GM18870 (cell line): ENCODE measurements around the gene FHL1.

Source experiments
- ATAC-seq: cut with Tn5 transposase; IDR thresholded peaks from one replicate; pipeline ENCODE4 v1.9.1; 2021; ENCODE audit warnings: moderate library complexity; ENCODE audit not compliant: unreplicated experiment

The FHL1 gene

DNA sequence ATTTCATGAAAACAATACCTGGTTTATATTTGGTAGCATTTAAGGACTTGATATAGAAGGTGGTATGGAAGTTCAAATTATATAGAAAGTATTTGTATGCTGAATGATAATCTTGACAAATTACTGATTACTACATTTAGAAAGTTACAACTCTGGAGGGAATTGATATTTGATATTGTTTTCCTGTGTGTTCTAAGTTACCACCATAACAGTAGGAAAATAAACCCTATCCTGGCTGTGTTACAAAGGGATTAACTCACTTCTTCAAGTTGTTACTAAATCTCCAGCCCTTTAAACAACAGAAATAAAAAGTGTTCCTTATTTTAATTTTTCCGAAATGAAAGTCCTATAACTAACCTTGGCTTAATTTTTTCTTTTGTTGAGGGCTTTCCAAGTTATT lies 36.6 kb downstream of the FHL1 start:
- no peak for ATAC-seq

DNA sequence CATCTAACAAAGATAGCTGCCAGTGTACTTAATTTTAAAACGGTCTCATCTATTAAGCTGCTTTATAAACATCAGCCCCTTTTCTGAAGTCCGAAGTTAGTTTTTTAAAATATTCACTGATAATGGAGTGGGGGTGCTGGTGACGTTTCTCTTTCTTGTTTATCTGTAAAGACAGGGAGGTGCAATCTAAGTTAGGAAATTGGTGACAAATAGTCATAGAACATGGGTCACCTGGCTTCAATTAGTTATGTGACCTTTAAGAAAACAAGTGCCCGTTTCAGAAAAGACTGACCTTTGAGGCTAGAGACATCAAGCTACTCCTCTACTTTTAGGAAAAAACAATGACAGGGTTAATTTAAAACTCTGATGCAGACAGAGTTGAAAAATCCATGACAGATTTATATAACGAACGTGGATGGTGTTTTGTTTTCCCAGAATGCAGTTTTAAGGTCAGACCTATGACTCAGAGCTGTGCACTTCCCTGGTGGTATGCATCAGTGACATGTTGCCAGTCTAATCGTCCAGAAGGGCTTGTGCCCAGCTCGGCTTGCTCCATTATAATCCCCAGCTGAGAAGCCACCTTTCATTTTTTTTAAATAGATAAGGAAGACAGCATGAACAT lies 38.2 kb downstream of the FHL1 start:
- ATAC-seq, result no peak

DNA sequence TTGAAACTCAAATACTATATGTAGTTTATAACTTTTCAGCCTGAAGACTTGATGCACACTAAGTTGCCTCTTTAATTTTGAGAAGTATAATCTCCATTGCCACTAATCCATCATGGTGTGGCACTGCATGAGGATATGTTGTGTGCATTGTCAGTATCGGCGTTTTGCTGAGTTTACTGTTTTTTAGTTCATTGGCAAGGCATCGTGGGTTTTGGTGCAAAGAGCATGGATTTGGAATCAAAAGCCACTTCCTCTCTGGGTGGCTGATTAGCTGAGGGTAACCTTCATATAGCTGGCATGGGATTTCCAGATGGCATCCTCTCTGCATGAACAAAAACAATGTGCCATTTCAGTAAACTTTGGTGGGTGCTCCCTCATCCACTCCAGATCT lies 38.7 kb downstream of the FHL1 start:
- no peak for ATAC-seq

DNA sequence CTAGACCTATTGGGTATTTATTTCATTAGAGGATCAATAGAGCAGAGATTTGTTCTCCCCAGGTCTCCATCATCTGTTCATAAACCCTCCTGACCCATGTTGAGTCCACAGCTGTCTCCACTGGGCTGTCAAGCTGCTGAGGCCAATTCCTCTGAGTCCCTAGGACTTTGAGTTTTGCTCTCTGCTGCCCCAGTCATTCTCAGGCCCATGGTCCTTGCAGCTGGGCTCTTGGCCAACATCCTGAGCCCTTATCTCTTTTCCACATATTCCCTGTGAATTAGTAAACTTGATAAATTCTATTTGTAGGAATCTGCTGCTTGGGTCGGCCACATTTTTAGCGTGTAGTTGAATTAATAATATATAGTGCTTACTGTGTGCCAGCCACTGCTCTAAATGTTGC lies 41.9 kb downstream of the FHL1 start:
- no peak for ATAC-seq

DNA sequence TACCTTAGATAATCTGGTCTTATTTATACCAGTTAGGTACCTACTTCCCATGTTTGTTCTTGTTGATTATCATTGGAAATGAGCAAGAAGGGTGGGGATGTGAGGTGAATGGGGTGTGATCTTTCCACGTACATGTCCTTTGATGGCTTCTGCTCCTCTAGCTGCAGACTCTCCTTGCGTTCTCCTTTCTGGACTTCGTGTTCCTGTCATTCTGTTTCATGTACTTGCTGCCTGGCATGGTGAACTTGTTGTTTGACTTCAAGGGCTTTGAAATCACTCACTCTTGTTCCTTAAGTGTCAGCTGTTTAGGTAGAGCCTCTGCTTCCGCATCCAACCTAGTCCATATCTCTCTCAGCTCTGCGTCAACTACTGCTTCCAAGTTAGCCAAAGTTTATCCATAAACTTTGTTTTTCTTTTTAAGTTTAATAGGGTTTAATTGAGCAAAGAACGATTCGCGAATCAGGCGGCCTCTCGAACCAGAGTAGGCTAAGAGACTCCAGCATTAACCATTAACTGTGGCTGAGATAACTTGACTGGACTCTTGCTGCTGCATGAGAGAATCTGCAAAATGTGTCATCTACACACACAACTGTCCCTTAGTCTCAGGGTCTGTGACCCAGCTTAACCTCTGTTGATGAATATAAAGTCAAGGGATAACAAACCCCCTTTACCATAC lies 42.8 kb downstream of the FHL1 start:
- no peak for ATAC-seq

DNA sequence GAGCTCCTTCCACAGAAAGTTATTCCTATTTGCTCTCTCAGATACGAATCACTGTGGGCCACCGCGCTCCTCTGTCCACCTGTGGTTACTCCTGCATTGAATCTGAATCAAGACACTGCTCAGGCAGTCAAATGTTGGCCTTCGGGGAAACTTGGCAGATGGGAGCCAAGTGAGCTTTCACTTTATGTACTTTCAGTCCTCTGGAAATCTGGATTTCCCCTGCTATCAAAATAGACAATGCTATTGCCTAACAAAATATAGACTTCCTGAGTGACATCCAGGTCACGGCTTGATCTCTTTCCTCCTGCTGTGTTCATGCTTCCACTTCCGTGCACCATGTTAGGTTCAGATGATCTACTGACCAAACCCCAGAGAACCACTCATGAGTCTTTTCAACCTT lies 43.8 kb downstream of the FHL1 start:
- ATAC-seq, result no peak

DNA sequence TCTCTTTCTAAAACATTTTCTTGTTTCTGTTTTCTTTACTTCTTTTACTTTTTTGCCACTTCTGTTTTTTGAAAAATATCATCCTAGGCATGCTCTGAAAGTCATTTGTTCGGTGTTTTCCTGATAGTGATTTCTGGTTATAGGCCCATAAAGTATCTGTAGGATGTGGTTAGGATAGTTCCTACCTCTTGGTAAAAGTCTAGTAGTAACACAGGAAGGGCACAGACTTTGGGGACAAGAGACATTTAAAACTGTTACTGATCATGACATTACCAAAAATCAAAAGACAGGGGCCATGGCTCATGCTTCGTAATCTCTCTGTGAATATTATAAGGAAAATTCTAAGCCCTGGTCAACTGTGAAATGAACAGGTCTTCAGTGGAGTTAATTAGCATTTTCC lies 44.8 kb downstream of the FHL1 start:
- no peak for ATAC-seq

DNA sequence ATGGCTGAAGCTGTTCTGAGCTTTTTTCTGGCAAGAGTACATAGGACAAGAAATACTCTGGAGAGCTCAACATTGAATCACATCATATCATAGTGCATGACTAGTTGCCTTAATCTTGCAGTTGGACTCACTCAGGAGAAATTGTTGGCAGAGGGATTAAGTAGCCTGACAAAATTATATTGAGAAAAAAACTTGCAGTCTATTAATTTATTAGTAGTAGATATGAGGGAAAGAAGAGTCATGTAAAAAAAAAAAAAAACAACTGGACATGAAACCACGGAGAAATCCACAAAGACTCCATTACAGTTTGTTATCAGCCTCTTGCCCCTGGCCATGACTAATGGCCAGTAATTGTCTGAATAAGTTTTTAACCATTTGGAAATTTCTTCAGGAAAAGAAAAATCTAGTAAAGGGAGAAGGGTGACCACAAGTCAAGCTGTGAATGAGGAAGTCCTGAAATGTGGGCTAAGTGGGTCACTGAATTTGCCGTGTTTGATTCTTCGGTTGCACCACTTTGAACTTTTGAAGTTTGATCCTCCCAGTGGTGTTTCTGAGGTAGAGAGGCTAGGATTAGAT lies 45.6 kb downstream of the FHL1 start:
- ATAC-seq, result no peak

DNA sequence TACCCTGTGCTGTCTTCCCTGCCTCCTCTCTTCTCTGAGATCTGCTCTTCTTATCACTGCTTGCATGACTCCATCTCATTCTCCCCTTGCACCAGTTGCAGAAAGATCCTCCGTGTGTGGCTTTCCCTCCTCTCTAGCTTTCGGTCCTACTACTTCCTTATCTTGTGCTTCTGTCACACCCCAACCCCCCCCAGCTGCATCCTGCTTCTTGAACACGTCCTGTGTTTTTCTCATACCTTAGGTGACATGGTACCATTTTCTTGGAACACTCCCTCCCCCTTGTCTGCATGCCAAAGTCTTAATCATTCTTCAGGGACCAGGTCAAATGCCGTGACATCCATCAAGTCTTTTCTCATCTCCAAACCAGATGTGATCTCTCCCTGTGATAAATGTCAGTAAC lies 46.4 kb downstream of the FHL1 start:
- no peak for ATAC-seq

DNA sequence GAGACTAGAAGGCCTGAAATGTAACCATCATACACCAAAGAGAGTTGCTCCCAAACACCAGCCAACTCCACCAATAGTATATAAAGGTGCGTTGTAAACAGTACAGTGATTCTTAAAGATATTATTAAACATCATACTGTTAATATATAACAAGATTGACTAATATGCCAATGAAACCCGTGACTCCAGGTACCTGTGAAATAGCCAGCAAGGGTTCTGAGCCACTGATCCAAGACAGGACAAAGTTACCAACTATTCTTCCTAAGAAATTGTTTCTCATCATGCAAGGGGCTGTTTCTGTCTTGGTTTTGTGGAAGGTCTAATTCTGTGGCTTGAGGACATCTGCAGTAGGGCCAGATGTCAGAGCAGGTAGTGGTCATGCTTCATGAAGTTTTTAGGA lies 47.2 kb downstream of the FHL1 start:
- no peak for ATAC-seq

DNA sequence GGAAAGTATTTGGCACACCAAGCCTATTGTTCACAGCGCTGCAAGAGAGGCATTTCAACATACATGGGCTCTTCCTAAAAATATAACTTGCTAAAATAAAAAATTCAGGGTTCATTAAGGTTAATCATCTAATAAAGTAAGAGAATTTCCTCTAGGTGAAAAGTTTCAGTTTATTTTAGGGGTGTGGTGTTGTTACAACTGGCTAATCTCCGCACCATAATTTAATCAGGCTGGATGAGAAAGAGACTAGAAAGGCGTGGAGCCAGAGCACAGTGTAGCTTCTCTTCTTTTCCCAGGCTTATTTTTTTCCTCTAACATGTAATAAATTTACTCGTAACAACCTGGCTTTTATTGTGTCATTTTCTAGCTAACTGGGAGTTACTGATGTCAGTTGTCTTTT lies 47.9 kb downstream of the FHL1 start:
- ATAC-seq, result no peak

DNA sequence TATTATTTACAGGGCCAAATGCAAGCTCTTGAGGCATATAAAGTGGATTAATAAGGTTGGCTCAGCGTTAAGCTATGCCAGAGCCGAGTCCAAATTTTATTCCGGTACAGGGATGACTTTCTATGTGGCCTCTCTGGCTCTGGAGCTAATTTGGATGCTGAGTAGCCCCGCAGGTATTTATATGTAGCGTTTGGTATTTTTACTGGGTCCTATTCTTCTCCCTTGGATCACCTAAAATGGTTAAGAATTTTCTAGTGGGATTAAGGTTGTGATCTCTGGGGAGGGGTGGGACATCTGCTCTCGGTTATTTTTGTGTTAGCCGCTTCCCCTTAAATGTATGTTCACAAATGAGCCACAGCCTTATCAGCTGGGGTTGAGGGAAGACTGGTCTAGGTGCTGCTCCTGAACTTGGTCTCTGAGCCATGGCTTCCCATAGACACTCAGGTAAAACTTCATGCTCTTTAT lies 49.4 kb downstream of the FHL1 start:
- no peak for ATAC-seq

DNA sequence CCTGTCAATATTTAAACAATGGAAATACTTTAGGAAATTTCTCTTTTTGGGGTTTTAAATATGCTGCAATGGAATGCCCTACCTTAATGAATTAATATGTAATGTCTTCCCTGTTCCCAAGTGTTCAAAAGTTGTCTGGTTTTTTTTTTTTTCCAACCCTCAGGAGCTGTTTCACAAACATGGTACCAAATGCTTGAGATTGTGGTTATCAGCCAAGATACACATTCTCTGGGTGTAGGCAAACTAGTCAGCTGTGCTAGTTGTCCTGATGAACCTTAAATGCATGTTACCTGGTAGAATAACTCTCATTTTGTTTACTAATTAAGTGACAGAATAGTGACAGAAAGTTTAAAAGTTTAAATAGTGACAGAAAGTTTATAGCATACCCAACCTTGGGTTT lies 50.7 kb downstream of the FHL1 start:
- ATAC-seq, result no peak

DNA sequence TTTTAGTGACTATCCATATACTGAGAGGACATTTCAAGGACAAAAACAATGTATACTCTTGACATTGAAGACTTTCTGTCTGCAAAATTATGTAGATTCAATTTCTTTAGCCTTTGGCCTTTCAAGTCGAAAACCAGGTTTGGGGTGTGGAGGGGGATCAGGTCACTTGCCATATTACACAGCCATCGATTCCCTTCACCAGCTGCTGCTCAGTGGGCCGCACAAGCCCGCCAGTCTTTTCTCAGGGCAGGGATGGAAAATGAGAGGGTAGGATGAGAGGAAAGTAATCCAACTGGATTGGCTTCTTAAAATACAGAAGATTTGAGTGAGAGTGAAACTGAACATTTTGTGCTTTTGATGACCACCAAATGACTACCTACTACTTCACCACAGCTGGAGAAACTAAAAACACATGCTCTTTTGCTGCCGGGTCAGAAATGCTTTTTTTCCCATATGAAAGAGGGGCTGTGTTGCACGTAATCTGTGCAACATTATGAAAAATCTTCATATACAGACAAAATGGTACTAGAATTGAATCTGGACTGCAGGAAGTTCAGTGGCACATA lies 51.4 kb downstream of the FHL1 start:
- no peak for ATAC-seq

DNA sequence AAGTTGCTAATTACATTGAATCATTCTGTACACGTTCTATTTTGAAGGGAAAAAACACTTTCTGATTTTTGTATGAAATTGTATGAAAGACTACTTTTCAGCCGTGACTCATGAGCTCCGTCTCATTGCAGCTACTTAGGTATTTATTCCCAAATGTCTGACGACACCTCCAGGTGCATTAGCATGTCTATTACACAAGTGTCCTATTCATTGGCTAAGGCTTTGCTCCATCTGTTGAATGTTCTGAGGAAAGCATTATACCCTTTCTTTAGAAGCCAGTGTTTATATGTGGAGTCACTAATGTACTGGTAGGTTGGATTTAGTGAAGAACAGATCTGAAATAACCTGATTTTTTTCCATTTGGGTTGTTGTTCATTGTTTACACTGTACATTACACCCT lies 52.0 kb downstream of the FHL1 start:
- no peak for ATAC-seq

DNA sequence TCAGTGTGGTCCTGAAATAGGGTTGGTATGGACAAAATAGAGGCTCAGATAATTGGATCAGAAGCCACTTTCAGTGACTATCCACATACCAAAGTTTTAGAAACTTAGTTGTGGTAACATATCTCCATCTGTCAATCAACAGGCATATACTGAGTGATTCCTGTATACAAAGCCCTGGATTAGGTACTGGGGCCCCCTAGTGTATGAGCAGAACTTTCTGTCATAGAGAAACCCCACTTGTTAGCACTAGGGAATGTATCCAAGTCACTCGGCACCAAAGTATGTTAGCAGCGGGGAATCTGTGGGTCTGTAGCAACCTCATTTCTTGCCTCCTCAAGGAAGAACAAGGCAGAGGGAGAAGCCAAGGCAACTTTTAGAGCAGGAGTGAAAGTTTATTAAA lies 53.1 kb downstream of the FHL1 start:
- no peak for ATAC-seq

DNA sequence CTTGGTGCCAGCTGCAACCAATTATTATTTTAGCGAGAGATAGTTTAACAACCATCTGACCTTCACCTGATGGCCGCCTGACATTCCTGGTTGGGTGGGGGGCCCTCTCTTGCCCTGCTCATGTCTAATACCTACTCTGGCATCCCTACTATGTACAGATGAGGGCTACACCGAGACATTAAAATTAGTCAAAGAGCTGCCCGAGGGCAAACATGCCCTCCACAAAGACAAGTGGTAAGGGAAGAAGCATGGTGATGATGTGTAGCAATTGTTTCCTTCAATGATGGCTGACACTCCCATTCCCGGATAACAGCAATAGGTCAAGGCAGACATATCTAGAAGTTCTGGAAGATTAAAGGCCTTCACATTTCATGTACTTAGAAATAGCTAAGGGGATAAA lies 54.3 kb downstream of the FHL1 start:
- no peak for ATAC-seq

DNA sequence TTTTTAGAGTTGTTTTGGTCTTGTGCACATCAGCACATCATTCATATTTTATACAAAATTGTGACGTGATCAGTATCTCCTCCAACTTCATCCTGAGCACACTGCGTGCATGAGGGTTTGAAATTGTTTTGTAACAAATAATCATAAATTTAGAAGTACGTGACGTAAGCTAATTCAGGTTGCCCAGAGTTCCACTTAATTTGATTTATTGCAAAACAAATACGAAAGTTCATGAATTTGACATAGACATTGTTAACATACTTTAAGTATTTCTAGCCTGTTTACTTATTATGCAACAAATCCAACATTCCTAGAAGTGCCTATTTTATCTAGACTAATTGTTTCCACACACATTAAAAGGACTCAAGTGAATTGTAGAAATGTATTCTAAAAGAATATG lies 55.6 kb downstream of the FHL1 start:
- no peak for ATAC-seq

DNA sequence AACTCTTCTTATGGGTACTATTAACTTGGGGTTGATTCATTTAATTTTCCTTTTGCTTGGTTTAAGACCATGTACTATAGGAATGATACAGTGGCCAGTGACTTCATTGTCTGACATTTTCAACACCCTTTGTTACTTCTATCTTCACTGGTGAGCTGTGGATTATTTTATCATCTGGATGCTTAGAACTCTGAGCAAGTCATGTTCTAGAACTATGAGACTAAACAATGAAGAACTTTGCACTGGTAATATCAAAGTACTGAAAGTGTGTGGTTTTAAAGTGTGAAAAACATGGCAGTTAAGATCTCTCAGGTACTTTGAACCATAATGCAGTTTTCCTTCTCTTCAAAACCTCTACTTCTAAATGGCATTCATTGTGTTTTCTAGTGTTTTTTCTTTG lies 56.1 kb downstream of the FHL1 start:
- no peak for ATAC-seq

DNA sequence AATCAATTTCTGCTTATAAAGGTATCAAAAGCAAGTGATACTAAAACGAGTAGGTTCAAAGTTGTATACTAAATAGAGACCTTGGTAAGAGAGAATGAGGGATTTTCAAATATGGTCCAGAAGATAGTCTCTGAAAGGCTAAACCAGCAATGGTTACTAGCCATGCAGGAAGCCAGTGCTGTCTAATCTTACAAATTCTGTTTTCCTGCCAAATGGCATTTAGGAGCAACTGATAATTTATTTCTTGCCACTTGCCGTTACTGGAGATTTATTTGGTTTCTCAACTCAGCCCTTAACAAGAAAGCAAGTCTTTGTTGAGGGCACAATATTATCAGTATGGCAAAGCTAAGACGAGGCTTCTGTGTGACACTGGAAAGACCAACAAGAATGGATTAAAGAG lies 56.6 kb downstream of the FHL1 start:
- ATAC-seq, result no peak

DNA sequence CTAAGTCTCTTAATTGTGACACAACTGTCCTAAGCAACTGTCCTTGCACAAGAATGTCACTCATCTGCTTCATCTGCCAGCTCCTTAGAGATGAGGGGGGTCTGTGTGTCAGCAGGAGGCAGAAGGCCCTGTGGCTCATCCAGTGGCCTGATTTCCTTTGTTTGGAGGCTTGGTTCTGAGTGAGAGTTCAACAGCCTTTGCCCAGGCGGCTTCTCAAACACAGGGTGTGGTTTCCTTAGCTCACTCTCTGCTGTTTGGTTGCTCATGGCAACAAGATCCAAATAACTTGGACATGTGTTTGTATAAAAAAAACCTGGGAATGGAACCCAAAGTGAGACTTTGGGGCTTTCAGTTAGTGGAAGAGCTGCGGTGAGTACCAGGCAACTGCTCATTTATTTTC lies 57.2 kb downstream of the FHL1 start:
- ATAC-seq, result no peak

DNA sequence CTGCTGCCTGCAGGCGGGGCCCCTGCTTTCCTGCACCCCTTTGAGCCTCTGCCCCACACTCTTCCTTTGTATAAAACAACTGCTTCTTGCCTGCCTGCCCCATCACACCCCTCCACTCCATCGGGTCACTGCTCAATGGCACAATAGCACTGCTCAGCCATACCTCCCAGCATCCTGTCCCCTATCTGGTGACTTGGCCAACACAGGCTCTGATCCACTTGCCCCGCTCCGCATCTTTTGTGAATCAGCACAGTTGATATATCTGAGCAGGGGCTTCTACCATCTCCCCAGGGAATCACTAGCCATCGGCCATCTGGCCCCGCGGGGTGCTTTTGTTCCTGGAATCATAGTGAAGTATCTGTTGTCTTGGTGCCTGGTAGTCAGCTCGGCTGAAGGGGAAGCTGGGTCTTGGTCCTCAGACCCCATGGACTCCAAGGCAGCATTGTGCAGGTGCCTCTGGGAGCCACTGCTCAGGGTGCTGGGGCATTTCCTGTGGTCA lies 58.6 kb downstream of the FHL1 start:
- no peak for ATAC-seq
